ENCODE measurements around the gene MZB1. TPM values are rescaled to one million over a fixed set of nuclear protein-coding genes. Genes with fewer than 3 reads are reported as not detected.
A peak's percentile ranks its signal among the peaks of the same experiment; 100 is the strongest.

MZB1 gene
- total and polyA plus RNA-seq, 9 donors, result 0.50 to 1.8 (median 1.2) TPM; not detected in 1

DNA sequence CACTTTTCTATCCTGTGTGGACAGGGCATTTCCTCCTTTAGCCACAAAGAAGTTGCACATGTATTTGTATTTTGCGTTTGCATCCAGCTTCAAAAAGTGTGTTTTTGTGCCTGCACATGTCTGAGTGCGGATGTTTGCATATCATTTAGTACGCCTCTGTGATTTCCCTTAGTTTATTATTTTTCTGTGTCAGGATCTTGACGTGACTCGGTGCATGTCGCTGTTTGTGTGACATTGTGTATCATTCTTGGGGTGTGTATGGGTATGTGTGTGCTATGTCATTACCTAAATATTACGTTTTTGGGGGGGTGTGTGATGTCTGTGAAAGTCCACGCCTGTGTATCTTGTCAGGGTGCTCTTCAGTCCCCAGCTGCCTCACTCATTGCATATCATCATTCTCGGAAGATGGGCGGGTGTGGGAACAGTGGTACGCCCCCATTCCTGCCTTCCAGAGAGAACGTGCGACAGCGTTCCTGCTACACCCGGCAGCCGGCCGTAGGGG, 48.5 kb downstream of the MZB1 start:
- H3K27me3 ChIP-seq, result no peaks in the 10 kb centered on the region
- peaks cover 12% of the 10 kb centered on the region for H3K4me1 ChIP-seq (ENCODE audit: insufficient read depth)
- TF ChIP-seq CTCF (IDR thresholded peaks at IDR 0.05), result no peak
- no peak for TF ChIP-seq POLR2A (IDR thresholded peaks at IDR 0.05)
- TF ChIP-seq EP300 (IDR thresholded peaks at IDR 0.05), result no peak
- intact Hi-C loops (cut with DNase I), result loop anchor here in 2 of 4 donors (5.0 kb wide), 2 partner anchors 44 to 49 kb away; partner anchors contain the start of gene MATR3 (in 1 of the 2)
- H3K9me3 ChIP-seq, result no peaks in the 10 kb centered on the region
- H3K27ac ChIP-seq, result no peak overlapping the region
- DNase-seq, result no peak
- 1 to 2% (median 1%) methylated on average over 14 to 17 of the region's 17 CpGs for WGBS, 3 donors
- peak overlapping the region; percentile 96 for H3K4me3 ChIP-seq
- no peaks in the 10 kb centered on the region for H3K36me3 ChIP-seq

DNA sequence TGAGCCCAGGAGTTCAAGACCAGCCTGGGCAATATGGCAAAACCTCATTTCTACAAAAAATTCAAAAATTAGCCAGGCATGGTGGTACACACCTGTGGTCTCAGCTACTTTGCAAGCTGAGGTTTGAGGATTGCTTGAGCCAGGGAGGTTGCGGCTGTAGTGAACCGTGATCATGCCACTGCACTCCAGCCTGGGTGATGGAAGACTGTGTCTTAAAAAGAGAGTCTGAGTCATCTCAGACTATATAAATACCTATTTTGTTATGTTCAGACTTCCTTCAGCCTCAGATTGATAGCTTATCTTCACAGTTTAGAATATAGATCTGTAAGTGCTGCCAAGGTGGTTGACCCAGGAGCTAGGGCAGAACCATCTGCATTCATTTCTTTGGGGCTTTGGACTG, 49.7 kb downstream of the MZB1 start:
- Histone ChIP-seq H3K4me1 (ENCODE audit: insufficient read depth) (peaks cover 11% of the 10 kb centered on the region), H3K27ac (no peak overlapping the region), H3K9me3 (no peaks in the 10 kb centered on the region), H3K4me3 (no peak overlapping the region), H3K36me3 (no peaks in the 10 kb centered on the region), H3K27me3 (no peaks in the 10 kb centered on the region)
- intact Hi-C loops (cut with DNase I), result loop anchor here in 2 of 4 donors (5.0 kb wide), 2 partner anchors 43 to 48 kb away; partner anchors contain the start of gene MATR3 (in 1 of the 2)
- DNase-seq, result no peak
- 81 to 88% (median 85%) methylated on average over 2 of the region's 2 CpGs for WGBS, 3 donors
- no peak for TF ChIP-seq EP300 (IDR thresholded peaks at IDR 0.05)
- TF ChIP-seq CTCF (IDR thresholded peaks at IDR 0.05), result no peak
- TF ChIP-seq POLR2A (IDR thresholded peaks at IDR 0.05), result no peak

Other genes starting within 250 kb of the MZB1 start
- 10 to 100 TPM; 15.7 to 45.2 (median 34.9) TPM for gene SIL1, start 191.5 kb downstream of the MZB1 start, total RNA-seq
- gene SIL1, start 191.5 kb downstream of the MZB1 start, polyA plus RNA-seq, result 10 to 100 TPM; 29.5 to 93.0 TPM
- 100 to 1,000 TPM; 184 to 297 (median 227) TPM for gene MATR3, start 96.2 kb downstream of the MZB1 start, total RNA-seq
- 100 to 1,000 TPM; 174 to 222 TPM for gene MATR3, start 96.2 kb downstream of the MZB1 start, polyA plus RNA-seq
- 100 to 1,000 TPM in 4 of 7 donors, 10 to 100 TPM in 3; 68.4 to 113 (median 100) TPM for gene PAIP2, start 48.1 kb downstream of the MZB1 start, total RNA-seq
- gene PAIP2, start 48.1 kb downstream of the MZB1 start, polyA plus RNA-seq, result 100 to 1,000 TPM; 111 to 142 TPM
- gene SLC23A1, start 6.6 kb downstream of the MZB1 start, total RNA-seq, result 10 to 100 TPM in 1 of 7 donors, 1 to 10 TPM in 3, under 1 TPM in 1, not detected in 2; 0.10 to 14.5 (median 1.2) TPM
- under 1 TPM in 1 of 2 donors, not detected in 1; 0.05 TPM for gene SLC23A1, start 6.6 kb downstream of the MZB1 start, polyA plus RNA-seq
- gene PROB1, start 5.2 kb upstream of the MZB1 start, total RNA-seq, result 1 to 10 TPM in 4 of 7 donors, under 1 TPM in 3; 0.60 to 2.0 (median 1.0) TPM
- 1 to 10 TPM in 1 of 2 donors, under 1 TPM in 1; 0.65 to 1.0 TPM for gene PROB1, start 5.2 kb upstream of the MZB1 start, polyA plus RNA-seq
- gene SPATA24, start 14.2 kb upstream of the MZB1 start, total RNA-seq, result 1 to 10 TPM; 2.1 to 4.7 (median 3.3) TPM
- 1 to 10 TPM; 6.5 to 6.7 TPM for gene SPATA24, start 14.2 kb upstream of the MZB1 start, polyA plus RNA-seq
- 10 to 100 TPM in 6 of 7 donors, 1 to 10 TPM in 1; 5.2 to 31.0 (median 22.4) TPM for gene DNAJC18, start 49.6 kb upstream of the MZB1 start, total RNA-seq
- 10 to 100 TPM; 11.1 to 35.6 TPM for gene DNAJC18, start 49.6 kb upstream of the MZB1 start, polyA plus RNA-seq
- gene ECSCR, start 72.8 kb upstream of the MZB1 start, total RNA-seq, result 10 to 100 TPM in 3 of 7 donors, 1 to 10 TPM in 4; 4.4 to 17.5 (median 7.2) TPM
- 10 to 100 TPM; 32.8 to 43.5 TPM for gene ECSCR, start 72.8 kb upstream of the MZB1 start, polyA plus RNA-seq
- gene SMIM33, start 81.1 kb upstream of the MZB1 start, total RNA-seq, result not detected
- not detected for gene SMIM33, start 81.1 kb upstream of the MZB1 start, polyA plus RNA-seq
- gene STING1, start 92.8 kb upstream of the MZB1 start, total RNA-seq, result 10 to 100 TPM; 36.8 to 74.6 (median 53.8) TPM
- gene STING1, start 92.8 kb upstream of the MZB1 start, polyA plus RNA-seq, result 10 to 100 TPM; 47.6 to 49.9 TPM
- 100 to 1,000 TPM in 4 of 7 donors, 10 to 100 TPM in 3; 66.8 to 144 (median 117) TPM for gene UBE2D2, start 171.4 kb upstream of the MZB1 start, total RNA-seq
- 100 to 1,000 TPM in 1 of 2 donors, 10 to 100 TPM in 1; 79.7 to 230 TPM for gene UBE2D2, start 171.4 kb upstream of the MZB1 start, polyA plus RNA-seq